Measurements from ENCODE around the gene FXN. TPM values are rescaled to one million over a fixed set of nuclear protein-coding genes. Genes with fewer than 3 reads are reported as not detected.

FXN gene
- total RNA-seq, 4 donors from 2014 or later, result 0.17 to 5.6 (median 3.0) TPM

DNA sequence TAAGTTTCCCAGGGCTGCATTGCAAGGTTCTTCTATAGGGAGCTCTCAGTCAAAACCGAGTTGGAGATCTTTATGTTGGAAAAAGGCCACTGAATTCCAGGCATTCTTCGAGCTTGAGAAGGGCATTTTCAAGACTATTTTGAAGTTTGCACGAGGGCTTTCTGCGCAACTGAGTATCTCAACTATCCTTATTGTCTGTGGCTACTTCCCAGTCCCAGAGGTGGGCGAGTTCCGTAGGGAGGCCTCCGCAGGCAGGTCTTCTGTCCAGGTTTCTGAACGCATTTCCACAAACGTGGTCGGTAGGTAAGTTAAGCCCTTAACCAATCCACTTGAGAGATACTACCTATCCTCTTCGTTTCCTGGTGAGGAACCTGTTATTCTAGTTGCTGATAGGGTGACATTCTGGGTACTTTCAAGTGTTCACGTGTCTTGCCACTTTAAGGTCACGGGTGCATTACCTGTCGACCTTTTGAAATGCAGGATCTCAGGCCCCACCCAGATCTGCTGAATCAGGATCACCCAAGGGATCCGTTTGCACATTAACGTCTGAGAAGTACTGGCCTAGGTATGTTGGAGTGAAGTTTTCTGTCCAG is 87.1 kb downstream of the FXN start:
- WGBS, 2 donors, result 30 to 36% methylated on average over 16 of the region's 16 CpGs
- DNase-seq (ENCODE audit: low spot score in 2 of 2), result peak in 1 of 2 donors; percentile 36
- H3K4me3 ChIP-seq (ENCODE audit: low read depth, poor library complexity, severe bottlenecking), result peak overlapping the region; percentile 74
- intact Hi-C loops (cut with DNase I; ENCODE audit: low total_unique reads), result loop anchor here (10.0 kb wide), 1 partner anchor 52 kb away; the partner anchor contains the start of gene TJP2
- TF ChIP-seq POLR2A (IDR thresholded peaks at IDR 0.05), result no peak
- TF ChIP-seq, protein P1, sequence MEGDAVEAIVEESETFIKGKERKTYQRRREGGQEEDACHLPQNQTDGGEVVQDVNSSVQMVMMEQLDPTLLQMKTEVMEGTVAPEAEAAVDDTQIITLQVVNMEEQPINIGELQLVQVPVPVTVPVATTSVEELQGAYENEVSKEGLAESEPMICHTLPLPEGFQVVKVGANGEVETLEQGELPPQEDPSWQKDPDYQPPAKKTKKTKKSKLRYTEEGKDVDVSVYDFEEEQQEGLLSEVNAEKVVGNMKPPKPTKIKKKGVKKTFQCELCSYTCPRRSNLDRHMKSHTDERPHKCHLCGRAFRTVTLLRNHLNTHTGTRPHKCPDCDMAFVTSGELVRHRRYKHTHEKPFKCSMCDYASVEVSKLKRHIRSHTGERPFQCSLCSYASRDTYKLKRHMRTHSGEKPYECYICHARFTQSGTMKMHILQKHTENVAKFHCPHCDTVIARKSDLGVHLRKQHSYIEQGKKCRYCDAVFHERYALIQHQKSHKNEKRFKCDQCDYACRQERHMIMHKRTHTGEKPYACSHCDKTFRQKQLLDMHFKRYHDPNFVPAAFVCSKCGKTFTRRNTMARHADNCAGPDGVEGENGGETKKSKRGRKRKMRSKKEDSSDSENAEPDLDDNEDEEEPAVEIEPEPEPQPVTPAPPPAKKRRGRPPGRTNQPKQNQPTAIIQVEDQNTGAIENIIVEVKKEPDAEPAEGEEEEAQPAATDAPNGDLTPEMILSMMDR (IDR thresholded peaks at IDR 0.05), result no peak

DNA sequence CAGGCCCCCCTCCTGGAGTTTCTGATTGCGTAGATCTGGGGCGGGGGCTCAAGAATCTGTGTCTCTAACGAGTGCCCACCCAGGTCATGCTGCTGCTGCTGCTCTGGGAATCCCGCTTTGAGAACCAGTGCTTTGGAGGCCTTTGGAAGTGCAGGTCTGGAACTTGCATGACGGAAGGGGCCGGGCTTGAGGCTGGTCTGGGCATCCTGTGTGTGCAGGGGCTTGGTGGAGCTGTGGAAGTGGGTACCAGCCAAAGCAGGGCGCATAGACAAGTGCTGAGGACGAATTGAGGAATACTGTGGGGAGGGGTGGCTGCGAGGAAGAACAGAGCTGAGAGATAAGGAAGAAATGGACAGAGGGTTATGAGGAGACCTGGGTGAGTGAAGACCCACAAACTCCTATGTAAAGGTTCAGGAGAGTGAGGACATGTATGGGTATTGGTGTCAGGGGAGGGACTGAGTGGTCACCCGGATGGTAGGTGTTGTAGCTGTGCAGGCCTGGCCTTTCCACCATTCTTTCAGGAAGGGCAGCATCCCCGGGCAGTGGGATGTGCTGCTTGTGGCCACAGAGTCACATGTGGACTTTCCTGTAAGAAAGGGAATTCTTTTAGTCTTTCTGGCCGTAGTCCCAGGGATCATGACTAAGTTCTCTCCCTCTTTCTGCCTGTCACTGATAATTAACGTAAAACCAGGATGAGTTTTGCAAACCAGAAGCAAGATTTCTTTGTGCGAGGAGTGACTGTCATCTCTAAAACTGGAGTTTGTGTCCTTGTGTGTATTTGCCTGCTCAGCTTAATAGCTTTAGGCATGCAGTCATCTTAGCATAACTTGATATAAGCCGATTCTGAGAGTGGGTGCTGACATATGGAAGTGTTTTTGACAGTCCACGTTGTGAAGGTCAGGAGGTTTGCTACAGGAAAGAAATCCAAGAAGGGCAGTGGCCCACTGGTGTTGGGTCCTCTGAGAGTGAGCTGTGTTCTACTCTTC is 95.2 kb downstream of the FXN start:
- 70 to 71% methylated on average over 16 of the region's 16 CpGs for WGBS, 2 donors
- DNase-seq (ENCODE audit: low spot score in 2 of 2), result peak in 1 of 2 donors; percentile 40
- no peak overlapping the region for H3K4me3 ChIP-seq (ENCODE audit: low read depth, poor library complexity, severe bottlenecking)
- TF ChIP-seq, protein P1 (IDR thresholded peaks at IDR 0.05), result no peak
- no peak for TF ChIP-seq POLR2A (IDR thresholded peaks at IDR 0.05)
- intact Hi-C loops (cut with DNase I; ENCODE audit: low total_unique reads), result no loop called here

DNA sequence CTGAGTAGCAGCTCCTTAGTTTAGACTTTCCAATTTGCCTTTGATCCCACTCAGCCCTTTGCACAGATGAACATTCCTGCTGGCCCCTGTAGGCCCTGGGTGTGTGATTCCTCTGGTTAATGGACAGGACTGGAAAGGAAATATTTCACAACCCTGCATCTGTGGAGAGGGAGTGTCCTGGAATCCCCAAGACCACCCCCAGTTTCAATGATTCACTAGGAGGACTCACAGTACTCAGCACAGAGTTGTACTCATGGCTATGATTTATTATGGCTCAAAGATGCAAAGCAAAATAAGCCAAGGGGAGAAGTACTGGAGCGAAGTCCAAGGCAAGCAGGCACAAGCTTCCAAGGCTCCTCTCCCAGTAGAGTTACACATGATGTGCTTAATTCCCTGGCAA is 96.1 kb downstream of the FXN start:
- H3K4me3 ChIP-seq (ENCODE audit: low read depth, poor library complexity, severe bottlenecking), result no peak overlapping the region
- DNase-seq (ENCODE audit: low spot score in 2 of 2), result peak in 1 of 2 donors; percentile 69
- TF ChIP-seq, protein P1 (IDR thresholded peaks at IDR 0.05), result no peak
- intact Hi-C loops (cut with DNase I; ENCODE audit: low total_unique reads), result no loop called here
- 30 to 33% methylated on average over 1 of the region's 1 CpG for WGBS, 2 donors

DNA sequence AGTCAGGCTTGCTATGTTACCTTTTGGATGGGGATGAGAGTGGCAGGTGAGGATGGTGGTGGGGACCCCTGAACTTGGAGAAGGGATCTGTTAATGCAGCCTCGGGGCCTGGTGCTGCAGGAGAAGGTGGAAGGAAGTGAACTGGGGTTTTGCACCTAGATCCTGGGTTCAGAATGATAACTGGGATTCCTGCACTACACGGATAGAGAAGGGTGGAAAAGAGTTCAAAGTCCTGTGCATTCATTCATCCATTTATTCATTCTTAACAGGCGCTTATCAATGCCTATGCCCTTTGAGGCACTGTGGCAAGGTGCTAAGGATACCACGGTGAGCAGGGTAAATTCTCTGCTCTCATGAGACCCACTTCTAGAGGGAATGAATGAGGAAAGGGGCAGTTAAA is 96.8 kb downstream of the FXN start:
- TF ChIP-seq POLR2A (IDR thresholded peaks at IDR 0.05), result no peak
- TF ChIP-seq, protein P1 (IDR thresholded peaks at IDR 0.05), result no peak
- DNase-seq (ENCODE audit: low spot score in 2 of 2), result peak in 1 of 2 donors; percentile 13
- 90 to 92% methylated on average over 4 of the region's 4 CpGs for WGBS, 2 donors
- H3K4me3 ChIP-seq (ENCODE audit: low read depth, poor library complexity, severe bottlenecking), result no peak overlapping the region
- intact Hi-C loops (cut with DNase I; ENCODE audit: low total_unique reads), result no loop called here

DNA sequence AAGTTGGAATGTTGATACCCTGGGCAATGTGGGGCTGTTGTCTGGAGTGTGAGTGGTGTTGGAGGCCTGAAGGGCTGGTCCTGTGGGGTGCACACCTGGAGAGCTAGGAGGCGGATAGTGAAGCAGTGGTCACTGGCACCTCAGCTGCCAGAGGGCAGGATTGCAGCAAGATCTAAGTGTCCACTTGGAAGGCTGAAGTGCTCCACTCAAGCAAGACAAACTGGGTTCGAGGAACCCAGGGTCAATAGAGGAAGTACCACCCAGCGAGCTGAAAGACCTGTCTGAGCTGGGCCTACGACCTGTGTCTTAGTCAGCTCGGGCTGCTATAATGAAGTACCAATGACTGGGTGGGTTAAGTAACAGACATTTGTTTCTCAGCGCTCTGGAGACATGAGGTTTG is 98.9 kb downstream of the FXN start:
- 91 to 92% methylated on average over 6 of the region's 6 CpGs for WGBS, 2 donors
- intact Hi-C loops (cut with DNase I; ENCODE audit: low total_unique reads), result no loop called here
- TF ChIP-seq, protein P1 (IDR thresholded peaks at IDR 0.05), result no peak
- no peak for TF ChIP-seq POLR2A (IDR thresholded peaks at IDR 0.05)
- H3K4me3 ChIP-seq (ENCODE audit: low read depth, poor library complexity, severe bottlenecking), result no peak overlapping the region
- DNase-seq (ENCODE audit: low spot score in 2 of 2), result peak in 1 of 2 donors; percentile 5
